ENCODE measurements around the gene RIMBP2. TPM values are rescaled to one million over a fixed set of nuclear protein-coding genes. Genes with fewer than 3 reads are reported as not detected.

The RIMBP2 gene
- total RNA-seq, 8 experiments from 2014 or later, result 0.09 to 24.7 (median 13.0) TPM

DNA sequence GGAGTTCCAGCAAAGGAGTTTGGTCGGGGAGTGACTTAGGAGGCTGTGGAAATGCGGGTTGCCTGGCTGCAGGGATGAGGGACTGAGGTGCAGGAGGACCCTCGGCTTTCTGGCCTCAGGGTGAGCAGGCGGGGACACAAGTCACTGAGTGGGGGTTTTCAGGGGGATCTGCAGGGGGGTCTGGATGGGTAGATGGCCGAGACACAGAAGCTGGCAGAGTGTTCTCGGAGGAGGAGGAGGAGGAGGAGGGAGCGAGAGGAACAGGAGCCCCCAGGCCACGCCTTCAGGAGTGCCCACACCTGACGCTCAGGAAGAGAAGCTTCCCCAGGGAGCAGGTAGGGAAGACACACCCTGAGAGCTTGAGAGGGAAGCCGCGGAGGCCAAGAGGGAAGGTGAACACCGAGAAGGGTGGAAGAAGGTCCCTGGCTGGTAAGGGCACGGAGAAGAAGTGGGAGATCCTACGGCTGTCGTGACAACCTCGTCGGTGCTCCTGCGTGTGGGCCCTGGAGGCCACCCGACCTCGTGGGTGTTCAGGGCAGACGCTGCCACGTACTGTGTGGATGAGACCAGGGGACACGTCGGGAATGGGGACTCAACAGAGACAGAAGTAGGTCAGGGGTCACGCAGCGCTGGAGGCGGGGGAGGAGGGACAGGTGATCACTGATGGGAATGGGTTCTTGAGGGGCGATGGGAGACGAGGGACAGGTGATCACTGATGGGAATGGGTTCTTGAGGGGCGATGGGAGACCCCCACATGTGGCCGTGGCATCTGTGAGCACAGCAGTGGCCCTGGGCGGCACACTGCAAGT lies 269.0 kb downstream of the RIMBP2 start:
- Histone ChIP-seq H3K4me3 (no peak overlapping the region), H3K4me1 (replicated peaks in 1 of 2) (no peaks in the 10 kb centered on the region), H3K27ac (no peak overlapping the region)
- in situ Hi-C loops (cut with MboI; ENCODE audit: low pct_unique_long_range_greater_than_20kb in 2 of 9, low sequenced_read_pairs in 9 of 9, unreplicated experiment in 9 of 9), result no loop called here
- WGBS, 10 experiments, result 20 to 87% (median 54%) methylated on average over 3 to 8 of the region's 32 CpGs; no CpG with 5 or more reads in 6 of the 10 experiments
- no peak for ATAC-seq (replicated peaks in 6 of 8)

DNA sequence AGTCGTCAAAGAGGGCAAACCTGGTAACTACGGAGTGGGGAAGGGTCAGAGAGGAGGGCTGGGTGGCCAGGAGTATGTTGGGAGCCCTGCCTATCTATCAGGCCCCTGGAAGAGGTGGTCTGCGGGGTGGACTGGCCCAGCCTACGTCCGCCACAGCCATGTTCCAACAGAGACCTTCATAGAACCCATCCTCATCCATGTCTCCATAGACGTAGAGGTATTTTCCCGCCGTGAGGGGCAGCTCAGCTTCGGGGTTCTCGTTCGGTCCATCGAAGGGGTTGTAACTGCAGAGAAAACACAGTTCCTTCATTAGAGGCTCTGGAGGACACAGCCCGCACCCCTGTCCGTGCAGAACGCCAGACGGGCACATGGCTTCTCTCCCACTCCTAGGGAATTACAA lies 271.1 kb downstream of the RIMBP2 start:
- Histone ChIP-seq H3K27ac (no peak overlapping the region), H3K4me3 (no peak overlapping the region), H3K4me1 (replicated peaks in 1 of 2) (no peaks in the 10 kb centered on the region)
- in situ Hi-C loops (cut with MboI; ENCODE audit: low pct_unique_long_range_greater_than_20kb in 2 of 9, low sequenced_read_pairs in 9 of 9, unreplicated experiment in 9 of 9), result no loop called here
- no peak for ATAC-seq (replicated peaks in 6 of 8)
- 0 to 100% (median 54%) methylated on average over 3 to 12 of the region's 16 CpGs; no CpG with 5 or more reads in 1 of the 10 experiments for WGBS, 10 experiments

DNA sequence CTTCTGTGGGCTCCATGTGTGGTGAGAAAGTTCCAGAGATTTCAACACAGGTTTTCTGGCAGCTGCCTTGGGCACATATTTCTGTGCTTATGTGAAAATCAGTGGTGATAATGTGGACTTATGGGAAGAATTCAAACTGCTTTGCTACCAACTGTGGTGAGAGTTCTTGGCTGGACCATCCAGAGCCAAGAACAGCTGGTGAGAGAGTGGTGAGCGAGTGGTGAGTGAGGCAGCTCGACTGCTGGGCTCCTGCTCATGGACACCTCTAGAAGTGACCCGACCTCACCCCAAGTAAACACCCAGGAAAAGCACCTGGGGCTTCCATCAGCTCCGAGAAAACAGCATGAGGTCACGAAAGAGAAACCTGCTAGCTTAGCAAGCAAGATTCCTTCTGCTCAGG lies 272.0 kb downstream of the RIMBP2 start:
- in situ Hi-C loops (cut with MboI; ENCODE audit: low pct_unique_long_range_greater_than_20kb in 2 of 9, low sequenced_read_pairs in 9 of 9, unreplicated experiment in 9 of 9), result no loop called here
- no peak overlapping the region for H3K27ac ChIP-seq
- H3K4me3 ChIP-seq, result no peak overlapping the region
- no peaks in the 10 kb centered on the region for H3K4me1 ChIP-seq (replicated peaks in 1 of 2)
- WGBS, 10 experiments, result 7 to 68% (median 60%) methylated on average over 1 to 5 of the region's 5 CpGs; no CpG with 5 or more reads in 7 of the 10 experiments
- no peak for ATAC-seq (replicated peaks in 6 of 8)

DNA sequence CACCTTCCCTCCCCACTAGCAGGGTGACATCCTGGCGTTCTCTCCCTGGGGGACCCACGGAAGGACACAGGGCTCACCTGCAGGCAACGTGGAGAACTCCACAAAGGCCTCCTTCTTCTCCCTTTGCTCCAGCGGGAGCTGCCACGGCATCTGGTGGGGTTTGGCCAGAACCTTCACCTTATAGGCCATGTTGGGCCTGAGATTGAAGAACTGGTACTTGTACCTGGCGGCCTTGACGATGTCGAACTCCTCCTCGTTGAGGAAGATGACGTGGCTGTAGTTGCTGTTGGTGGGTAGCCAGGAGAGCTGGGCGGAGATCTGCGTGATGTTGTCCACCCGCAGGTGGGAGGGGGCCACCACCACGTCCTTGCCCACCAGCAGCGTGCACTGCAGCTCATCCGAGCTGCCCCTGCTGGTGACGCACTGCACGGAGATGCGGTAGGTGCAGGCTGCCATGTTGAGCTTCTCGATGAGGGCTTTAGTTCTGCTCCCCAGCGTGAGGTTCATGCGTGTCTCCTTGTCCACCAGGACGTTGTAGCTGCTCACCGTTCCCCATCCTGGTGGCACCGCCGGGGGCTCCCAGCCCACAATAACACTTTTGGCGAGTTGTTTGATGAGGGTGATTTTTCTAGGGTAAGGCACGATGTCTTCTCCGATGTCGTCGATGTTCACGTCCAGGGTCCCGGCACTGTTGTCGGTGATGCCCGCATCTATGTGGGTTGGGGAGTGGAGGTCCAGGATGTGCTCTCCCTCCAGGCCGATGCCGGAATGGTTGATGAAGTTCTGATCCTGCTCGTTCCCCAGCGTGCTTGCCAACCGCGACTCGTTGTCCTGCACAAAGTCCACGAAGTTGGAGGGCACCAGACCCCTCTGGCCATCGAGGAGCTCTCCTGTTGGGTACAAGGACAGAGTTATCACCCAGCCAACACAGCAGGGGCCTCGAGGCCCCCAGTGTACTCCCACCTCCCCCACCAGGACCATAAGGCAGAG lies 274.0 kb downstream of the RIMBP2 start:
- 53 to 95% (median 81%) methylated on average over 1 to 22 of the region's 45 CpGs; no CpG with 5 or more reads in 4 of the 10 experiments for WGBS, 10 experiments
- in situ Hi-C loops (cut with MboI; ENCODE audit: low pct_unique_long_range_greater_than_20kb in 2 of 9, low sequenced_read_pairs in 9 of 9, unreplicated experiment in 9 of 9), result no loop called here
- Histone ChIP-seq H3K4me1 (replicated peaks in 1 of 2) (no peaks in the 10 kb centered on the region), H3K27ac (no peak overlapping the region), H3K4me3 (no peak overlapping the region)
- ATAC-seq (replicated peaks in 6 of 8), result no peak

DNA sequence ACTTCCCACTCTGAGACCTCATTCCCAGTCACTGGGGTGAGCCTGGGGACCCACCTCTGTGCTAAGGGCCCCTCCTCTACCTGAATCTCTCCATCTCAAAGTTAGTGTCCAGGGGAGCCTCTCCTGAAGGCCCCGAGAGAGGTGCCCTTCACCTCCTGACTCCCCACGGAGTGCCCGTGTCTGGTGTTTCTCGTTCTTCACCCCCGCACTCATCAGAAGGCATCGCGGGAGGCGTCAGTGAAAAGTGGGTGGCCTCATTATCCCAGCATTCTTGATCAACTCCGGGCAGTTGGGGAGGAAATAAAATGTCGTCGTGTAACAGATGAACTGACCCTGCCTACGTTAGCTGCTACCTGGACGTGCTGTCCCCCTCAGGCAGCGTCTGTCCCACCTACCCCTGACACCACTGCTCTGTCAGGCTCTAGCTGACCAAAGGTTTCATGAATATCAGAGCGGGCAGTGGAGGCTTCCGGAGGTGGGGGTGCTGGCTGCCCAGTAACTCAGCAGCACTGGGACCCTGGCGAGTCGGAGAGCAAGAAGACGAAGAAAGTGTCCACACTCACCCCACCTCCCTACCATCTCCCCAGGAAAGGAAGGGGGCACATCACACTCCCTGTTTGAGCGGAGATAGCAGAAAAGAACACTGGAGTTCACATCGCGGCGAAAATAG lies 275.6 kb downstream of the RIMBP2 start:
- no peaks in the 10 kb centered on the region for H3K4me1 ChIP-seq (replicated peaks in 1 of 2)
- ATAC-seq (replicated peaks in 6 of 8), result no peak
- no peak overlapping the region for H3K27ac ChIP-seq
- H3K4me3 ChIP-seq, result no peak overlapping the region
- WGBS, 10 experiments, result 53 to 93% (median 80%) methylated on average over 2 to 13 of the region's 23 CpGs; no CpG with 5 or more reads in 3 of the 10 experiments
- in situ Hi-C loops (cut with MboI; ENCODE audit: low pct_unique_long_range_greater_than_20kb in 2 of 9, low sequenced_read_pairs in 9 of 9, unreplicated experiment in 9 of 9), result no loop called here

DNA sequence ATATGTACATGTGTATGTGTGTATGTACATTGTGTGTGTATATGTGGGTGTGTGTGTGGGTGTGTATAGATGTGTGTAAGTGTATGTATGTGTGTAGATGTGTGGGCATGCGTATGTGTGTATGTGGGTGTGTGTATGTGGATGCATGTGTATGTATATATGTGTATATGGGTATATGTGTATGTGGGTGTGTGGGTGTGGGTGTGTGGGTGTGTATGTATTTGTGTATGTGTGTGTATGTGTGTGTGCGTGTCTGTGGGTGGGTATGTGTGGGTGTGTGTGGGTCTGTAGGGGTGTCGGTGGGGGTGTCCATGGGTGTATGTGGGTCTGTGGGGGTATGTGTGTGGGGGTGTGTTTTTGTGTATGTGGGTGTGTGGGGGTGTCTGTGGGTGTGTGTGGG lies 276.8 kb downstream of the RIMBP2 start:
- Histone ChIP-seq H3K27ac (no peak overlapping the region), H3K4me3 (no peak overlapping the region), H3K4me1 (replicated peaks in 1 of 2) (no peaks in the 10 kb centered on the region)
- in situ Hi-C loops (cut with MboI; ENCODE audit: low pct_unique_long_range_greater_than_20kb in 2 of 9, low sequenced_read_pairs in 9 of 9, unreplicated experiment in 9 of 9), result no loop called here
- WGBS, 10 experiments, result no CpG with 5 or more reads among the region's 3 CpGs
- ATAC-seq (replicated peaks in 6 of 8), result no peak

DNA sequence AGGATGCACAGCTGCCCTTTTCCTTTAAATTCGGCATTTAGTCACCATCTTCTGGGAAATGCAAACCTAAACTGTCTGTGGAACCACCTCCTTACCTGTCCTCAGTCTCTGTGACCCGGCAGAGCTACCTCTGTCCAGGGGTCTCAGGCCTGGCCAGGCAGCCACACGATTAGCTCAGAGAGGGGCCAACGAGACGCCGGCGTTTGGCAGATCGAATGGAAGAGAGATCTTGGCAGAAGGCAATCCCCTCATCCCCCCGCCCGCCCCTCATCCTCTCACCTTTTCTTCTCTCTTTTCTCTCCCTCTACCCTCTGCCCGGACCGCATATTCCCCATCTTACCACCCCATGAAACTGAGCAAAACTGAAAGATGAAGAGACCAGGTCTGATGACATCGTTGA lies 277.4 kb downstream of the RIMBP2 start:
- in situ Hi-C loops (cut with MboI; ENCODE audit: low pct_unique_long_range_greater_than_20kb in 2 of 9, low sequenced_read_pairs in 9 of 9, unreplicated experiment in 9 of 9), result no loop called here
- Histone ChIP-seq H3K4me1 (replicated peaks in 1 of 2) (no peaks in the 10 kb centered on the region), H3K4me3 (no peak overlapping the region), H3K27ac (no peak overlapping the region)
- ATAC-seq (replicated peaks in 6 of 8), result no peak
- 100% methylated on average over 3 of the region's 13 CpGs; no CpG with 5 or more reads in 9 of the 10 experiments for WGBS, 10 experiments

DNA sequence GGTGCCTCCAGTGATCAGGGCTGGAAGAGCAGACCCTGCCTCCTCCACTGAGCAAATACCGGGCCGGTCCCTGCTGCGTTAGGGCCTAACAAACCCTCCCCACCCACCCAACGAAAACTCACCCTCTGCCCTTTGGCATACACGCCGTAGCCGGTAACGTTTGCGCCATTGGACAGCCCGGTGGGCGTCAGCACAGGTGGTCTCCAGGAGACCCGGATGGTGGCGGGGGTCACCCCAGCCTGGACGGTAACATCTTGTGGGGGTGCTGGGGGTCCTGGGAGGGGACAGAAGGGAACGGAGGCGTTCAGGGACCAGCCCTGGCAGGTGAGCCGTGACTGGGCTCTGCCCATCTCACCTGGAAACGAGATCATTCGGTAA lies 277.9 kb downstream of the RIMBP2 start:
- WGBS, 10 experiments, result 100% methylated on average over 1 of the region's 19 CpGs; no CpG with 5 or more reads in 9 of the 10 experiments
- no peak overlapping the region for H3K4me3 ChIP-seq
- ATAC-seq (replicated peaks in 6 of 8), result no peak
- in situ Hi-C loops (cut with MboI; ENCODE audit: low pct_unique_long_range_greater_than_20kb in 2 of 9, low sequenced_read_pairs in 9 of 9, unreplicated experiment in 9 of 9), result no loop called here
- H3K4me1 ChIP-seq (replicated peaks in 1 of 2), result no peaks in the 10 kb centered on the region
- no peak overlapping the region for H3K27ac ChIP-seq

DNA sequence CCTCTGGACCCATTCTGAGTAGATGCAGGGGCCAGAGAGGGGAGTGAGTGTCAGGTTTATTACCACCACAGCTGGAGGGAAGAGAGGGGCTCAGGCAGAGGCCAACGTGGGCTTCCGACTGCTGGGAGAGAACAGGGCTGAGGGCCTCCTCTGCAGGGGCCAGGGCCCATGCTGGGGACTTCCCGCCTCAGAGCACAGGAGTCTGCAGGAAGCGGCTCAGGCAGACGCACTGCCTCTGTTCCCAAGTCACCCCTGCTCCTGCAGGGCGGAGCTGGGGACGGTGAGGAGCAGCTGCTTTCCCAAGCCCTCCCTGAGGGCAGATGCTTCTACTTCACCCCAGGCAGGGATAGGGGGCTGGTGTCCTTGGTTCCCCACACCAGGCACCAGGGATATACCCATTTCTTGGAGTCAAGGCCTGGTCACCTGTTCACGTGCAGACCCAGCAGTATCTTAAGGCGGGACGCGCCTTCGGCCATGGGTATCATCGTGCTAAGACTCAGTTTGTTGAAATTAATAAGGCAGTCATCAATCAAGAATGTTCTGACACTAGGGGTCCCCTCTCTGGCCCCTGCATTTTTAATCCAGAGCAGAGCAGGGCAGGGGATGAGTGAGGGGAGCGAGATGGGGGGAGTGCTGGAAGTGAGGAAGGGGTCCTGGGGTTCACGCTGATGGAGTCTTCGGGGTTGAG lies 278.4 kb downstream of the RIMBP2 start:
- 73 to 91% (median 83%) methylated on average over 1 to 4 of the region's 16 CpGs; no CpG with 5 or more reads in 5 of the 10 experiments for WGBS, 10 experiments
- Histone ChIP-seq H3K4me3 (no peak overlapping the region), H3K27ac (no peak overlapping the region), H3K4me1 (replicated peaks in 1 of 2) (no peaks in the 10 kb centered on the region)
- ATAC-seq (replicated peaks in 6 of 8), result no peak
- in situ Hi-C loops (cut with MboI; ENCODE audit: low pct_unique_long_range_greater_than_20kb in 2 of 9, low sequenced_read_pairs in 9 of 9, unreplicated experiment in 9 of 9), result no loop called here

DNA sequence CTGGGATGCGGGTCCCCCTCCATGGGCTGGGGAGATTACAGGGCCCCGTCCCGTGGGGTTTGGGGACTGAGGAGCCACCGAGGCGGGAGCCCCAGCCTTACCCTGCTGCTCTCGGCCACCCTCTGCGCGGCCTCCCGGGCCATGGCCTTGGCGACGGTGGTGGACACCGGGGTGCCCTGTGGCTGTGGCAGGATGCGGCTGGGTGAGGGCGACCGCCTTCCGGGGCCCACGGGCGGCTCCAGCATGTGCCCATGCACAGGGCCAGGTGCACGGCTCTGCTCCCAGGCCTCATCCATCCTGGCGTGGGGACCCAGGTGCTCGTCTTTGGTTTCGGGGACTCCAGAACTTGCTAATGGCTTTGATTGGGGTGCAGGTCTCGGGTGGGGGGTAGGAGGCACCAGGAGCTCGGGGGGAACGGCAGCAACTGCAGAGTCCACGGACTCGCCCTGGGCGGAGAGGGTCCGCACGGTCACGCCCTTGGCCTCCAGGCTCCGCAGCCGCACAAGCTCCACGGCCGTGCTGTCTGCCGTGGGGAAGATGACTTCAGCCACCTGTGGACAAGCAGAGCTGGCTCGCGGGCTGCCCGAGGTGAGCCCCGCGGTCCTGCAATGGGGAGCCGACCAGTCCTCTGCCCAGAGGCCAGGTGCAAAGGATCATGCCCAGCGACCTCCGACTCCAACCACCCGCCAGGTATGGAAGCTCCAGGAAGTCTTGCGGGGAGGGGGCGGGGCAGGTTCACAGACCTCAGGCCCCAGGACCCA lies 279.2 kb downstream of the RIMBP2 start:
- in situ Hi-C loops (cut with MboI; ENCODE audit: low pct_unique_long_range_greater_than_20kb in 2 of 9, low sequenced_read_pairs in 9 of 9, unreplicated experiment in 9 of 9), result no loop called here
- 40 to 88% methylated on average over 1 to 8 of the region's 47 CpGs; no CpG with 5 or more reads in 8 of the 10 experiments for WGBS, 10 experiments

DNA sequence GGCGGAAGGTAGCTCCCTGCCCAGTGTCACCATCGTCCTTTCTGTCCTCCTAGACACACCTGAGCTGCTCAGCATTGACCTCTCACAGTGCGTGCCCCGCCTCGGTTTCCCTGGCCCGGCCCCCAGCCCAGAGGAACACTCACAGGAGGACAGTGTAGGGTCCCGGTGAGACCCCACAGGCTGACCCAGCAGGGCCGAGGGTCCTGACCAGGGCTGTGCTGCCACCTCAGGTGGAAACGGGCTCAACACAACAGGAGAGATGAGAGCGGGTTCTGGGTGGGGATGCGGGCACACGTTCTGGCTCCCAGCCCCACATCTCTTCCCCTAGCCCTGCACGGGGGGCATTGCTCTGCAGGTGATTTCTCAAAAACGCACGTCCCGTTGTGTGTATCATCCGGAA lies 280.3 kb downstream of the RIMBP2 start:
- Histone ChIP-seq H3K4me1 (replicated peaks in 1 of 2) (no peaks in the 10 kb centered on the region), H3K4me3 (no peak overlapping the region), H3K27ac (no peak overlapping the region)
- 80 to 100% methylated on average over 2 to 3 of the region's 17 CpGs; no CpG with 5 or more reads in 8 of the 10 experiments for WGBS, 10 experiments
- in situ Hi-C loops (cut with MboI; ENCODE audit: low pct_unique_long_range_greater_than_20kb in 2 of 9, low sequenced_read_pairs in 9 of 9, unreplicated experiment in 9 of 9), result no loop called here
- no peak for ATAC-seq (replicated peaks in 6 of 8)

More for the DNA sequence above, 279.2 kb downstream of the RIMBP2 start:
- Histone ChIP-seq H3K4me1 (replicated peaks in 1 of 2) (no peaks in the 10 kb centered on the region), H3K4me3 (no peak overlapping the region), H3K27ac (no peak overlapping the region)
- ATAC-seq (replicated peaks in 6 of 8), result no peak

DNA sequence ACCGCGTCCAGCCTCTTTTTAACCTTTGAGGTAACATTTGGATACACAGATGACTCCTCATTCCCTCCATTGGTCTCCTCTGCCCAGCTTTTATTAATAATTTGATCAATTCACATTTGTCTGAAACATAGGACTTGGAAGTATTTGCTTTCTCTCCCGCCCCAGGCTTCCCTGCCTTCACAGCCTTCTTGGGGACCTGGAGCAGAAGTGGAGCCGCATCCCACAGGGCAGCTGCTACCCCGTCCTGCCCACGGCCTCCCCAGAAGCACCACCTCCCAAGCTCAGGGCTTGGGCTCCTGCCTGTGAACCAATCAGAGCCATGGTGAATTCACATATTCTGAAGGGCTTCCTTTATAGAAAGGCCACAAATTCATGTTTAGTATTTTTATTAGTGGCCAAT lies 280.8 kb downstream of the RIMBP2 start:
- WGBS, 10 experiments, result 39 to 100% (median 67%) methylated on average over 1 to 5 of the region's 6 CpGs; no CpG with 5 or more reads in 3 of the 10 experiments
- Histone ChIP-seq H3K27ac (no peak overlapping the region), H3K4me3 (no peak overlapping the region), H3K4me1 (replicated peaks in 1 of 2) (peaks cover 0 to under 1% of the 10 kb centered on the region in 2 donors)
- no peak for ATAC-seq (replicated peaks in 6 of 8)
- in situ Hi-C loops (cut with MboI; ENCODE audit: low pct_unique_long_range_greater_than_20kb in 2 of 9, low sequenced_read_pairs in 9 of 9, unreplicated experiment in 9 of 9), result no loop called here

Measured in motor neuron (in vitro differentiated cells).